Colonic mucosa (tissue), 4 donors: ENCODE measurements around the gene VPS37C. TPM values are rescaled to one million over a fixed set of nuclear protein-coding genes. Genes with fewer than 3 reads are reported as not detected.
A peak's percentile ranks its signal among the peaks of the same experiment; 100 is the strongest.

Experiments
- DNase-seq: peaks from one replicate; pipeline ENCODE4 v3.0.0-alpha.2; 2020
- H3K27ac ChIP-seq: fragments of 200-600 bp; one replicate; pipeline ENCODE4 v1.8.0; 2021
- H3K27me3 ChIP-seq: fragments of 200-600 bp; one replicate; pipeline ENCODE4 v1.8.0; 2021
- H3K36me3 ChIP-seq: fragments of 200-600 bp; one replicate; pipeline ENCODE4 v1.8.0; 2021
- H3K4me1 ChIP-seq: fragments of 200-600 bp; one replicate; pipeline ENCODE4 v1.8.0; 2021; ENCODE audit warnings: mild to moderate bottlenecking
- H3K4me3 ChIP-seq: fragments of 200-600 bp; one replicate; pipeline ENCODE4 v1.8.0; 2021
- H3K9ac ChIP-seq, 2 donors: one replicate each; pipeline ENCODE4 v1.7.0; 2013; ENCODE audit warnings: control low read depth in 2 of 2, low read depth in 2 of 2, low read length in 2 of 2
- H3K9me3 ChIP-seq: fragments of 200-600 bp; one replicate; pipeline ENCODE4 v1.8.0; 2021
- CTCF ChIP-seq: fragments of 200-600 bp; IDR thresholded peaks from one replicate; pipeline ENCODE4 v1.8.0; 2022; ENCODE audit warnings: antibody characterized with exemption, mild to moderate bottlenecking
- intact Hi-C: fragments of 100-400 bp; cut with DNase I; formaldehyde crosslinking; loops from one replicate; pipeline ENCODE4 v1.14.1; 2022
- total RNA-seq, 2 donors: library from RNA; stranded (reverse); fragmentation: NEBNext Ultra II Directional in 1 of 2; extraction: Animal tissue kit (Norgen Biotek cat#: 25700) in 1 of 2; gene quantifications; one replicate each; pipeline ENCODE4 v1.2.1, GENCODE V29; 2021
- donor health status: healthy.
- donor health status: DM: no; HTN: no; CAD: no.
- donor health status: DM: no; HTN: no; CAD: no.

VPS37C gene
- total RNA-seq, 2 donors from 2014 or later: 26.8 to 35.4 TPM

GRCh38 chr11:61128947-61129638 lies 32.1 kb downstream of the VPS37C start:
- DNase-seq: no peak
- H3K9me3 ChIP-seq: no peaks in the 10 kb centered on the region
- intact Hi-C loops: loop anchor here (2.0 to 5.0 kb wide), 3 partner anchors 58 to 297 kb away; partner anchors contain the start of gene CD6

GRCh38 chr11:61127991-61128390 lies 33.2 kb downstream of the VPS37C start:
- no peak for TF ChIP-seq CTCF
- Histone ChIP-seq H3K9me3 (no peaks in the 10 kb centered on the region), H3K4me3 (no peak overlapping the region), H3K36me3 (no peaks in the 10 kb centered on the region), H3K27me3 (no peaks in the 10 kb centered on the region), H3K27ac (no peak overlapping the region), H3K4me1 (peaks cover 7% of the 10 kb centered on the region), H3K9ac (no peak overlapping the region)
- no peak for DNase-seq
- intact Hi-C loops: loop anchor here (2.0 to 5.0 kb wide), 3 partner anchors 59 to 296 kb away; partner anchors contain the start of gene CD6

More at GRCh38 chr11:61128947-61129638, 32.1 kb downstream of the VPS37C start:
- Histone ChIP-seq H3K27me3 (no peaks in the 10 kb centered on the region), H3K4me1 (peaks cover 7% of the 10 kb centered on the region), H3K9ac (peak overlapping the region in 1 of 2 donors; percentile 47), H3K4me3 (no peak overlapping the region), H3K27ac (no peak overlapping the region), H3K36me3 (no peaks in the 10 kb centered on the region)
- TF ChIP-seq CTCF: no peak

- no peak for DNase-seq
- H3K4me1 ChIP-seq: peaks cover 7% of the 10 kb centered on the region
- H3K9ac ChIP-seq: no peak overlapping the region
- H3K27me3 ChIP-seq: no peaks in the 10 kb centered on the region
- no peak overlapping the region for H3K27ac ChIP-seq
- intact Hi-C loops: loop anchor here (5.0 kb wide), 2 partner anchors 61 to 294 kb away; no protein-coding TSS in a partner anchor
- no peak overlapping the region for H3K4me3 ChIP-seq
- no peak for TF ChIP-seq CTCF
- no peaks in the 10 kb centered on the region for H3K36me3 ChIP-seq
- no peaks in the 10 kb centered on the region for H3K9me3 ChIP-seq
These were observed 35.0 kb downstream of the VPS37C start for GRCh38 chr11:61126256-61126655.

- Histone ChIP-seq H3K4me1 (peaks cover 6% of the 10 kb centered on the region), H3K36me3 (no peaks in the 10 kb centered on the region), H3K9ac (no peak overlapping the region), H3K27me3 (no peaks in the 10 kb centered on the region), H3K27ac (no peak overlapping the region), H3K9me3 (no peaks in the 10 kb centered on the region), H3K4me3 (no peak overlapping the region)
- intact Hi-C loops: loop anchor here (5.0 kb wide), 2 partner anchors 62 to 293 kb away; no protein-coding TSS in a partner anchor
- no peak for TF ChIP-seq CTCF
- no peak for DNase-seq
These were observed 35.9 kb downstream of the VPS37C start for GRCh38 chr11:61125310-61125684.

GRCh38 chr11:61124574-61125309 lies 36.5 kb downstream of the VPS37C start:
- intact Hi-C loops: loop anchor here (5.0 kb wide), 3 partner anchors 63 to 292 kb away; partner anchors contain the start of gene TMEM132A
- DNase-seq: no peak

More at GRCh38 chr11:61124574-61125309, 36.5 kb downstream of the VPS37C start:
- no peak for TF ChIP-seq CTCF
- H3K27me3 ChIP-seq: no peaks in the 10 kb centered on the region
- no peak overlapping the region for H3K4me3 ChIP-seq
- H3K9ac ChIP-seq: no peak overlapping the region
- peaks cover 4% of the 10 kb centered on the region for H3K4me1 ChIP-seq
- no peaks in the 10 kb centered on the region for H3K36me3 ChIP-seq
- H3K27ac ChIP-seq: no peak overlapping the region
- H3K9me3 ChIP-seq: no peaks in the 10 kb centered on the region
